ENCODE measurements around the gene ARHGEF17. TPM values are rescaled to one million over a fixed set of nuclear protein-coding genes. Genes with fewer than 3 reads are reported as not detected.

Gene ARHGEF17
- total RNA-seq, 1 donor from 2014 or later: 51.5 TPM

Other genes starting within 250 kb of the ARHGEF17 start
- gene FCHSD2, start 166.0 kb upstream of the ARHGEF17 start, total RNA-seq: 40.4 TPM
- 22.5 TPM for gene P2RY2, start 90.0 kb upstream of the ARHGEF17 start, total RNA-seq
- gene P2RY6, start 35.9 kb upstream of the ARHGEF17 start, total RNA-seq: 2.1 TPM
- gene RELT, start 68.1 kb downstream of the ARHGEF17 start, total RNA-seq: 1.3 TPM

All from Right ventricle myocardium superior (tissue), 1 donor.